K562 (cell line): ENCODE measurements around the gene HDGFL2. TPM values are rescaled to one million over a fixed set of nuclear protein-coding genes. Genes with fewer than 3 reads are reported as not detected.

Source experiments
- ATF1 ChIP-seq, 2 experiments: fragments of 450-650 bp in 1 of 2; IDR thresholded peaks; 2 replicates each; pipeline ENCODE4 v1.6.1; 2016; ENCODE audit warnings: missing compliant biosample characterization in 1 of 2, missing genetic modification characterization in 1 of 2
- CEBPB ChIP-seq: fragments of 450-650 bp; IDR thresholded peaks from 2 replicates; pipeline ENCODE4 v1.6.1; 2016; ENCODE audit warnings: missing genetic modification characterization, missing compliant biosample characterization
- CEBPG ChIP-seq, 3 experiments: fragments of 200-800 bp in 1 of 3; sonication (Bioruptor generic) in 1 of 3; sonication (generic) in 1 of 3; formaldehyde crosslinking in 1 of 3; IDR thresholded peaks in 2 of 3; conservative IDR thresholded peaks in 1 of 3; 2 replicates each; pipeline versions ENCODE4 v1.6.1 to v1.8.0; 2016 to 2022; ENCODE audit warnings: missing compliant biosample characterization in 2 of 3, missing genetic modification characterization in 2 of 3, mild to moderate bottlenecking in 1 of 3, missing genetic modification reagents in 1 of 3
- EP400 ChIP-seq: fragments of 450-650 bp; IDR thresholded peaks from 2 replicates; pipeline ENCODE4 v1.6.1; 2017; ENCODE audit warnings: antibody characterized with exemption, mild to moderate bottlenecking, moderate library complexity
- GABPA ChIP-seq: fragments of 200-800 bp; sonication (Bioruptor generic); conservative IDR thresholded peaks from 2 replicates; pipeline ENCODE4 v1.6.1; 2016; ENCODE audit warnings: low read depth, missing genetic modification characterization, missing compliant biosample characterization
- GTF2F1 ChIP-seq: IDR thresholded peaks from 2 replicates; pipeline ENCODE4 v1.6.1; 2011; ENCODE audit warnings: low read depth, low read length, improper control_type of control experiment
- MTA3 ChIP-seq: fragments of 450-650 bp; formaldehyde crosslinking; IDR thresholded peaks from 2 replicates; pipeline ENCODE4 v1.6.1; 2017; ENCODE audit warnings: mild to moderate bottlenecking, borderline replicate concordance
- NFIC ChIP-seq: fragments of 450-650 bp; IDR thresholded peaks from 2 replicates; pipeline ENCODE4 v1.6.1; 2017; ENCODE audit warnings: mild to moderate bottlenecking, inconsistent platforms
- NFXL1 ChIP-seq: fragments of 450-650 bp; formaldehyde crosslinking; IDR thresholded peaks from 2 replicates; pipeline ENCODE4 v1.4.0; 2021; ENCODE audit warnings: mild to moderate bottlenecking
- NKRF ChIP-seq: fragments of 450-650 bp; IDR thresholded peaks from 2 replicates; pipeline ENCODE4 v1.6.1; 2016; ENCODE audit warnings: borderline replicate concordance
- PTRF ChIP-seq: fragments of 450-650 bp; IDR thresholded peaks from 2 replicates; pipeline ENCODE4 v1.6.1; 2016; ENCODE audit warnings: mild to moderate bottlenecking, missing genetic modification characterization, missing compliant biosample characterization
- RAD51 ChIP-seq: fragments of 450-650 bp; IDR thresholded peaks from 2 replicates; pipeline ENCODE4 v1.7.1; 2016; ENCODE audit warnings: low read depth, mild to moderate bottlenecking, borderline replicate concordance
- RBM22 ChIP-seq: fragments of 200-400 bp; formaldehyde crosslinking; IDR thresholded peaks from 2 replicates; pipeline ENCODE4 v1.6.1; 2018; ENCODE audit warnings: low read length, low read depth; ENCODE audit not compliant: poor library complexity, severe bottlenecking
- SP1 ChIP-seq: sonication (generic); formaldehyde crosslinking; IDR thresholded peaks from 2 replicates; pipeline ENCODE4 v1.8.1; 2022; ENCODE audit warnings: mild to moderate bottlenecking, missing genetic modification reagents
- TAF1 ChIP-seq: IDR thresholded peaks from 2 replicates; pipeline ENCODE4 v1.6.1; 2011; ENCODE audit warnings: mild to moderate bottlenecking, low read length, moderate library complexity; ENCODE audit not compliant: insufficient read depth, control insufficient read depth, severe bottlenecking; ENCODE audit errors: extremely low read depth
- TEAD1 ChIP-seq, 2 experiments: fragments of 450-650 bp in 1 of 2; sonication (generic) in 1 of 2; formaldehyde crosslinking; IDR thresholded peaks; 2 replicates each; pipeline versions ENCODE4 v1.4.0 to v1.8.0; 2020 to 2022; ENCODE audit warnings: mild to moderate bottlenecking in 2 of 2, missing genetic modification reagents in 1 of 2
- TOE1 ChIP-seq, 2 experiments: fragments of 450-650 bp in 1 of 2; sonication (generic) in 1 of 2; formaldehyde crosslinking in 1 of 2; IDR thresholded peaks; 2 replicates each; pipeline versions ENCODE4 v1.7.1 to v1.8.0; 2016 to 2022; ENCODE audit warnings: borderline replicate concordance in 2 of 2, mild to moderate bottlenecking in 2 of 2, antibody characterized with exemption in 1 of 2, inconsistent platforms in 1 of 2, low read depth in 1 of 2, missing genetic modification reagents in 1 of 2, moderate library complexity in 1 of 2
- ZKSCAN8 ChIP-seq: fragments of 200-800 bp; sonication (Bioruptor generic); IDR thresholded peaks from 2 replicates; pipeline ENCODE4 v1.6.1; 2016; ENCODE audit warnings: missing genetic modification characterization, missing compliant biosample characterization
- ZNF316 ChIP-seq: fragments of 450-650 bp; IDR thresholded peaks from 2 replicates; pipeline ENCODE4 v1.6.1; 2016
- ZNF583 ChIP-seq: fragments of 250-450 bp; sonication (Bioruptor Pico); IDR thresholded peaks from 2 replicates; pipeline ENCODE4 v1.4.0; 2020
- ZNF79 ChIP-seq: fragments of 250-450 bp; sonication (Bioruptor Pico); IDR thresholded peaks from 2 replicates; pipeline ENCODE4 v1.4.0; 2020; ENCODE audit warnings: low read depth, mild to moderate bottlenecking, moderate library complexity
- polyA plus RNA-seq, 8 experiments: library from polyadenylated mRNA; depleted of rRNA in 4 of 8; stranded (reverse) in 5 of 8; unstranded in 3 of 8; fragments of >200 nt; fragmentation: Nextera tagmentation in 2 of 8; fragmentation: Illumina TruSeq in 1 of 8; extraction: Ambion mirVana in 2 of 8; extraction: Trizol in 1 of 8; gene quantifications; 2 replicates each; pipeline versions ENCODE4 v1.2.1 to v1.2.3, GENCODE V29; 2011 to 2014; ENCODE audit warnings: inconsistent platforms in 1 of 8, missing spikeins in 1 of 8
- total RNA-seq, 7 experiments: library from RNA; depleted of rRNA in 6 of 7; stranded (reverse); fragments of >200 nt in 6 of 7; fragmentation: Illumina TruSeq in 2 of 7; extraction: Trizol in 2 of 7; gene quantifications; 2 replicates each; pipeline versions ENCODE4 v1.2.1 to v1.2.3, GENCODE V29; 2011 to 2021; ENCODE audit warnings: low replicate concordance in 1 of 7
- TF ChIP-seq, protein P1 (sequence below): fragments of 450-650 bp; IDR thresholded peaks from 2 replicates; pipeline ENCODE4 v1.6.1; 2016

Gene HDGFL2
- total and polyA plus RNA-seq, 9 of the 15 experiments (the other 6 are each of a cell fraction or from before 2014, with no cell fraction given) = 0.13 to 61.7 (median 16.0) TPM

GRCh38 chr19:4539693-4540581 is 67.8 kb downstream of the HDGFL2 start, which contains the start of gene LRG1 (continued):
- peak; percentile 71; the same call in 1 of the 2 replicates for TF ChIP-seq NKRF
- TF ChIP-seq GTF2F1 = 0 out of 2 replicates have a peak, but pooled peaks have one; percentile 35
- peak; percentile 80 for TF ChIP-seq GABPA (tag)
- TF ChIP-seq CEBPB (tag) = peak; percentile 86
- TF ChIP-seq NFXL1 (CRISPR knock-in tag) = no peak
- no peak for TF ChIP-seq ATF1 (CRISPR knock-in tag; IDR thresholded peaks at IDR 0.05)
- peak; percentile 34; the same call in 1 of the 2 replicates for TF ChIP-seq ATF1 (tag; IDR thresholded peaks at IDR 0.05)
- TF ChIP-seq CEBPG (CRISPR knock-in tag; IDR thresholded peaks at IDR 0.05) = no peak
- peak; percentile 37 to 68; a peak in 3 of 4 replicates for TF ChIP-seq CEBPG (tag; conservative IDR thresholded peaks at IDR 0.05 in 1 of 2, IDR thresholded peaks at IDR 0.05 in 1 of 2)
- TF ChIP-seq TOE1 (IDR thresholded peaks at IDR 0.05; ENCODE audit: borderline replicate concordance) = peak; percentile 37; the same call in 1 of the 2 replicates
- TF ChIP-seq TOE1 (CRISPR knock-in tag; IDR thresholded peaks at IDR 0.05; ENCODE audit: borderline replicate concordance, low read depth) = no peak
- no peak for TF ChIP-seq ZNF79 (CRISPR knock-in tag)
- peak; percentile 44; the same call in 1 of the 2 replicates for TF ChIP-seq NFIC
- no peak for TF ChIP-seq PTRF (tag)
- TF ChIP-seq ZNF583 (CRISPR knock-in tag) = peak; percentile 5; the same call in 1 of the 2 replicates
- TF ChIP-seq ZNF316 = no peak
- peak; percentile 48; the same call in 1 of the 2 replicates for TF ChIP-seq MTA3
- 0 out of 2 replicates have a peak, but pooled peaks have one; percentile 24 for TF ChIP-seq ZKSCAN8 (CRISPR knock-in tag)
- TF ChIP-seq, protein P1, sequence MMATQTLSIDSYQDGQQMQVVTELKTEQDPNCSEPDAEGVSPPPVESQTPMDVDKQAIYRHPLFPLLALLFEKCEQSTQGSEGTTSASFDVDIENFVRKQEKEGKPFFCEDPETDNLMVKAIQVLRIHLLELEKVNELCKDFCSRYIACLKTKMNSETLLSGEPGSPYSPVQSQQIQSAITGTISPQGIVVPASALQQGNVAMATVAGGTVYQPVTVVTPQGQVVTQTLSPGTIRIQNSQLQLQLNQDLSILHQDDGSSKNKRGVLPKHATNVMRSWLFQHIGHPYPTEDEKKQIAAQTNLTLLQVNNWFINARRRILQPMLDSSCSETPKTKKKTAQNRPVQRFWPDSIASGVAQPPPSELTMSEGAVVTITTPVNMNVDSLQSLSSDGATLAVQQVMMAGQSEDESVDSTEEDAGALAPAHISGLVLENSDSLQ = no peak
- peak; percentile 58; the same call in 1 of the 2 replicates for TF ChIP-seq SP1 (CRISPR knock-in tag)
- TF ChIP-seq RAD51 = no peak
- TF ChIP-seq RBM22 = no peak
- TF ChIP-seq TEAD1 (CRISPR knock-in tag; IDR thresholded peaks at IDR 0.05) = peak in 1 of 2 experiments; percentile 67; a peak in 1 of 4 replicates
- peak; percentile 60; the same call in 1 of the 2 replicates for TF ChIP-seq EP400
- peak; percentile 56 for TF ChIP-seq TAF1
